NK-92 (cell line): ENCODE data around the gene LRRFIP1.

ENCODE experiments used
- DNase-seq: peaks from one replicate; lab custom pipeline; 2025; ENCODE audit not compliant: unreplicated experiment; lab: John Stamatoyannopoulos, UW

The LRRFIP1 gene

DNA sequence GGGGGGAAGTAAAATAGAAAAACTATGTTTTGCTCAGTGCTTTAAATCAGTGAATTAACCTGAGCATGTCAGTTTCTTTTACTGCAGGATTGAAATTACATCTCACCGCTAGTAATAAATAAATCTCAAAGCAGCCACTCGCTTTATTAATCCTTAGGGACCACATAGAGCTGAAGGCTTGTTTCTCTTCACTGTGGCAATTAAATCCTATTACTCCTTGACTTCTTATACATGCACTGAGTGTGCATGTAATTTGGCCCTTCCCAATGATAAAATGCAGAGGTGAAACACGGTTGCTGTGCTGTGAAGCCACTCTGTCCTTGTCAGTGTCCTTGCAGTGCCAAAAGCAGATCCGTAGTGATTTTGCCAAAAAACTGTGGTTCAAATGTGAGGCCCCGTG is 94.1 kb downstream of the LRRFIP1 start:
- DNase-seq, result no peak

DNA sequence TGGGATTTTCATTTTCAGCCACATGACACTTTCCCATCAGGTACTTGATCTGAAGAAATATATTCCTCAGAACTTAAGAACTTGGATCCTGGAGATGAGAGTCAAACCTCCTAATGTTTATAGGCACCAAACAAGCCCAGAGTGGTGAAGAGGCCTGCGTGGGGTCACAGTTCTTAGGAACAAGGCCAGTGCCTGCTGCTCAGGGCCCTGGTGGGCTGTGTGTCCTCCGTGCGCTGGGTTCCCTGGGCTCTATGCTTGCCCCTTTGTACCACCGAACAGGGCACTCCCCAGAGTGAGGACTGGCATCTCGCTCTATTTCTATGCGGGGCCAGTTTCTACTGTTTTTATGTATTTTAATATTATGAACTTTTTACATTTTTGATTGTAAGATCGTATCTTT is 95.2 kb downstream of the LRRFIP1 start:
- no peak for DNase-seq

DNA sequence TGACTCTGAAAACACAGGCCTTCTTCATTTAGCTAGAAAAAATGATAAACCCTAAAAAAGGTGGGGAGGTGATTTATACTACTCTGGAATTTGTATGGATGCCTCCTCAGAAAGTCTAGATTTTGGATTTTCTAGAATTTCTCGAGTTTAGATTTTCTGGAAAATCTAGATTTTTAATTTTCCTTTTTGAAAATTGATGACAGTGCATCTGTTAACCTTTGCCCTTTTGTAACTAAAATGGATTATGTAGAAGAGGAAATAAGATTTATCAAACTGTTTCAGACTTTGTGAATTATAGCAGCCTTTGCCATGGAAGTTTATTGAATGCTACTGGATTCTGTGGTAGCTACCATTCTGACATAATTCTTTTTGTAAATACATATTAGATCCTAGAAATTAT is 95.6 kb downstream of the LRRFIP1 start:
- no peak for DNase-seq

DNA sequence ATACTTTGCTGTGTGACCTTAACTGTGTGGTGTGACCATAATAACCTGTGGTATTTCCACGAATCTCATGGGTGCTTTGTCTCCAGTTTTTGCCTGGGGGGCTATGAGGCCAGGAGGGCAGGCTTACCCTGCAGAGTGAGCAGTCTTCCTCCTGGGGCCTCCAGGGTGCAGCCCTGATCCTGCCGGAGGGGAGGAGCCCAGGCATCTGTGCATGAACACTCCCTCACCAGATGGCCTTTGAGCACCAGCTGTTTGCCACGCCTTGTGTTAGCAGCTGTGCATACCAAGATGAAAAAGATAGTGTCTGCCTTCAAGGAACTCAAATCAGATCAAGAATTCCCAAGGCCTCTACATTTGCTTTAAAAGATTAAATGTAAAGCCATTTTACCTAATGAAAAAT is 96.2 kb downstream of the LRRFIP1 start:
- no peak for DNase-seq

DNA sequence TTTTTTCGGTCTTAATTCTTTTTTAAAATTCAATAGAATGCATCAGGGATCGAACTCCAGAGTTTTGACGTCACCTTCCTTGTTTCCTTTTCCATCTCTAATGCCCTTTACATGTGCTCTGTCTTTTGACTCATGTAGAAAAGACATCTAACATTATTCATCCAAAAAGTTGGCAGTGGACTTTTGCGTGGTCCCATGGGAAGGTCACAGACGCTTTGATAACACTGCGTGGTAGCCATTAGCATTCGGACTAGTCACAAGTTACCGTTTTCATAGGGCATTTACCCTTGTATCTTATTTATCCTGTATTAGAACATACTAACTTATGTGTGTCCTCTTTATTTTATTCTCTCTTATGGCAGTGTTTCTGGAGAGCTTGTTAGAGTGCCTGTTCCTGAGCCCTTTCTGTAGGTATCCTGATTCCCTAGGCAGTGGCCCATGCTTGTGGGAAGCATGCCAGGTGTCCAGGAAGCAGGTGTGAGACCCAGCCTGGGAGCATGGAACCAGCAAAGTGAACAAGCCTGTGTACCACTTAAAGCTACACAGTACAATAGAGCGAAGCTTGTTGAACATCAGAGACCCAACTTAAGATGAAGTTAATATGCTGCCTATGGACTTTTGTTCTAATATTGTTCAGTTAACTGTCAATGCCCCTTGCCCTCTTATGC is 97.6 kb downstream of the LRRFIP1 start:
- DNase-seq, result no peak

DNA sequence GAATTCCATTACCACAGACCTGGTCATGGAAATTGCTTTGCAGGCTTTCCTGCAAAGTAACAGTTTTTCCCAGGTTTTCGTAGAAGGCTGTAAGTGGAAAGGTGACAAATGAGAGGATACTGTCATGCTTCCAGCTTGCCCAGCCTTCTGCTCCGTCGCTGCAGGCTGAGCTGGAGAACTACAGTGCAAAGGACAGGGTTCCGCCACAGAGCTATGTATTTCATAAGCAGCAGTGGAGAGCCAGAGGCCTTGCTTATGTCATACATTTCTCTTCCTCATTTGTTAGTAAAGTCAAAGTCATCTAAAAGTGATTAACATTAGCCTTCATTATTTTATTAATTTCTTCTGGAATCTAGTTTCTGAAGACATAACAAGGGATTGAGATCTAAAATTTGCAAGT is 98.3 kb downstream of the LRRFIP1 start:
- DNase-seq, result no peak

DNA sequence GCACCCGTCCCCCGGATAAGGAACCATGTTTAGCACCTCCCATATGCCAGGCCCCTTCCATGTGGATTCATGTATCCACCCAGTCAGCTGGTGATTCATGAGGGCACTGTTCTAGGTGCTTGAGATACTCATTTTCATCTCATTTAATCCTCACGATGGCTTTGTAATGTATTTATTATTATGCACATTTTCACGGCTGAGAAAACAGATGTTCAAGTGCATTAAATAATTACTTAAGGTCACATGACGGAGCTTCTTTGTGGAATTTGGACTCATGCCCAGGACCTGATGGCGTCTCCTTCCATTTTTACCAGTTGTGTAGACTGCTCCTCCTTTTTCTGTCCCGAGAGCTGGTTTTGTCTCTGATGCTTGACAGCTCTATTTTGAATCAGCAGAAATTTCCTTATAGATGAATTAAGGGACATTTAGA is 99.0 kb downstream of the LRRFIP1 start:
- DNase-seq, result no peak

DNA sequence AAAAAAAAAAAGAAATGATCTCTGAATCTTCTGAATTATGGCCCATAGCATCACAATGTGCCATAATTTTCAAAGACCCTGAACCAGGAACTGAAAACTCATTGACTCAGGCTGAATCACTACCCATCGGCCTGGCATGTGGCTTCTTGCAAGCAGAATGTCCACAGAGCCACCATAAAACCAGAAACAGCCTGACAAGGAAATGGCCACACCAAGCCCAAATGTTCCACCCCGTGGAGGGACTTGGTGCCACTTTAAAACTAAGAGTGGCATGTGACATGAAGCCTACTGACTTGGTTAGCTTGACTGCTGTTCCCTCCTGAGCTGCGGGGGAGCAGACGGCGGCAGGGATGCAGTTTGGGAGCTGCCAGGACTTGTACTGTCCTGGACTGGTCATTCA is 100.0 kb downstream of the LRRFIP1 start:
- DNase-seq, result no peak

DNA sequence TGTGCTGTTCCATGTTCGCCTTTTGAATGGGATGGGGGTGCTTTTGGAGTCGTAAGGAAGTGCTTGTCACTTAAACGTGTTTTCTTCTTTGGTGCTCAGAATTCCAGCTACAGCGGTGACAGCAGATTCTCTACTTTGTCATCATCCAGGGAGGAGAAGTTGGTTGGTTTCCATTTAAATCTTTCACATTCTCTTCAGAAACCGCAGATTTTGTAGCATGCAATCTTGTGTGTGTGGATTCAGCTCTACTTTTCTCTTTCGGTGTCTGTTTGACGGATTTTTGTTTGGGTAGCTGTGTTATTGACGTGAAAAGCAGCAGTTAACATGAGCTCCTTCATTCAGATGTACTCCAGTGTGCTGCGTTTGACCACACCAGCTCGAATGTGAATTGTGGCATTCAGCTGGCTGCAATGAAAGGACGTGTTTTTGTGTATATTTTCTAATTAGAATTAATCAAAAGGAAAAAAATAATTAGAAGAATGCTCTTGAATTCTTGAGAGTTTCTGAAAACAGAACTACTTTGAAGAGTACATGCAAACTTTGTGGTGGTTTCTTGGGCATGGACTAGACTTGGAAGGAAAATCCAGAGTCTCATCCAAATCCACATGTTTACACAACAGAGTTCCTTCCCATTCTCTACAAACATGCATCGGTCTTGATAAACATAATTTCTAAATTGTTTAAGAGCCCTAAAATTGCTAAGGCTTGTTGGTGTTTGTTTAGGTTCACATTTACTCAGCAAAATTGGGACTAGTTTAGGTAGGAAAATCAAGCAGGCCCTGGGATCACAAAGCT is 102.5 kb downstream of the LRRFIP1 start:
- DNase-seq, result no peak

DNA sequence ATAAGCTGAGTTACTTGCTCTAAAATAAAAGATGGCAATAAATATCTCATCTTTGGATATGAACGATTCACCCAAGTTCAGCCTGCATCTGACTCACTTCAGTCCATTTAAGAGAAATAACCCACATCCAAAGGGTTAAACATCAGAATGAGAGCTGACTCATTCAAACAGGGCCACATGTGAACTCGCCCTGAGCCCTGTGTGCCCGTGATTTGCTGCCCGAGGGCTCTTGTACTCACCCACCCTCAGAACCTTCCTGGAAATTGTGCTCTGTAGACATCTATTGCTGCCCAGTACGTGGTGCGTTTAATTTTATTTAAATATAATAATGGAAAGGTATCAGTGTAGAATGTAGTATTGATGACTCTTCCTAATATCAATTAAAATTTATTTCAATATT is 104.3 kb downstream of the LRRFIP1 start:
- no peak for DNase-seq

DNA sequence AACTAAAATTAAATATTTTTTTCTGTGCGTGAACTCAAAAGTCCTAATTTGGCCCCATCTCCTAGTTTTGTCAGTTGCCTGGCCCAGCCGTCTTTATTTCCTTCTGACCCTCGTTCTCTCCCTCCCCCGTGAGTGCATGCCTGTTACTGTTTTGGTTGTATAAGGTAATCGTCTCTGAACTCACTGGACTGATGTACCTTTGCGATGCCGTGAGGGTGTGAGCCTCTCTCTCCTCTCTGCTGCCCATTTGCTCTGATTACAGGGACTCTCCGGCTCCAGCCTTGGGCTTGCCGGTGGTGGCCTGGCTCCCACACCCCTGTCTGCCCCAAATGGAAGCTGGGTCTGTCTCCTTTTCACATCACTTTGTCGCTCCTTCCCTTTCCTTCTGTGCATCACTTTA is 104.7 kb downstream of the LRRFIP1 start:
- no peak for DNase-seq

DNA sequence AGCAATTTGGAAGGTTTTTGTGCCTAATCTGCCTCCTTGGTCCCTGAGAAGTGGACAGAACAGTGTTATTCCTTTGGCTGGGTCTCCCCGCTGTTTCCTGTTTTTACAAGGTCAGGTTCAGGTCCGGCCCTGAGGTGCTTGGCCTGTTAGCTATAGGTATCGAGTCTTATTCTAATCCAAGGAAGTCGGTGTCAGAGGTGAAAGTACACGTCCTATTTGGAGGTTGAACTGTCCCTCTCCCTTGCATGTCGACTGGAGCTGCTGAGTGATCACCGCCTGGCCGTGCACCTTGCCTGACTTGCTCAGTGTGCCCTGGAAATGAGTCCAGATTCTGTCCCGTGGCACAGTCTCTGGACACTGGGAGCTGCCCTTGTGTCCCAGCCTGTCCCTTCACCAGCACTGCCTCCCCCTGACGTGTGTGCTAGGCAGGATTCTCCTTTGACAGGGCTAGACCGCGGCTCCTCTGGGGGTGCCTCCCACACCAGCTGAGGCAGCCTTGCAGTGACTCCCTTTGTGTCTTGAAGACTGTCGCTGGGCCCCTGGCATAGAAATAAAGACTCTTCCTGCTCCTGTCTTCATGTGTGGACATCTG is 105.5 kb downstream of the LRRFIP1 start:
- DNase-seq, result no peak

DNA sequence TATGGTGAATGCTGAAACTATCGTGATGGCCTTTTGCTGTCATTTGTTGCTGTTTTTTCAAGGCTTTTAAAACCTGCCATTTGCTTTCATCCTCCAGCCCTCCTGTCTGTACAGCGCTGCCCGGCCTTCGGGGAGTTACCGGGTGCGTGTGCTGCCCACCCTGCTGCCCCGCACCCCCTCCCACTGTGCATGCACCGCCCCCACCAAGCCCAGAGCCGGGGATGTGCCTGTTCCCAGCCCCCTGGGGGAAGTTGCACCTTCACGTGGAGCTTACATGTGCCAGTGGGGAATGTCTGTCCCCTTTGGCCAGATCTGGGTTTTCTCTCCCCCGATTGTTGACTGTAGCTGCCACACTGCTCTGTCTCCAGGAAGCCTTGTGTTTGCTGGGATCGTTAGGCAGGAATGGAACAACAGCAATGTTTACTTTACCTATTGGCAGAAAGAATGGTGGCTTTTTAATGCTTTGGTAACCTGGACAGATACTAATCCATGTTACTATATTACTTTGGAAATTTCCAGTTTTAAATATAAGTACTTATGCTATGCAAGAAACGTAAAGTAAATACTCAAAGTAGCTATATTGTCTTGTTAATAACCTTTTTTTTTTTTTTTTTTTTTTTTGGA is 106.4 kb downstream of the LRRFIP1 start:
- no peak for DNase-seq

DNA sequence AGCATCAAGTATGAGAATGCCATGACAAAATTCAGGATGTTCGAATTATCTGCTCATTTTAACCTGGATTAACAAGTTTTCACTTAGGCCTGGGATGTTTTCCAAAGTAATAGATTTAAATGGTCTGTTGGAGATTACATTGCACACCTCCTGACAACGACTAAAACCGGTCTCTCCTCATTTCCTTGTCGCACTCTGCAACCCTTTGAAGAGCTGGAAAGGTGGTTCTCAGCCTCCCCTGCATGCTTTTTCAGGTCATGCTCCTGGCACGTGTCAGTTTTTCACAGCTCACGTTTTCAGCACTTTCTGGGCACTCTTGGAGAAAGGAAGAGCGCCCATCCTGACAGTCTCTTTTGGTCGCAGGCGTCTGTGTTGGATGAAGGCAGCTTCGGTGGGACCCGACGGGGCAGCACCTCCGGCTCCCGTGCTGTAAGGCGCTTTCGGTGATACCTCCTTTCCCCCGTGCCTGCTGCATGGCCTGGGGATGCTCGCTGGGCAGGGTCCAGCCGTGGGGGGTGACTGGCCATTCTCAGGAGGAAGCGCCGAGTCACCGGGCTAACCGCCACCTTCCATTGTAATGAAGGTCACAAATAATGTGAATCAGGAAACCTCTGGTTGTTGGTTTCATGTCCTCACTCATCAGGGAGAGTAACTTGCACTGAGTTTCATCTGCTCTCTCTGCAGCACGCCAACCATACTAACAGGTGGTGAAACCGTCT is 107.7 kb downstream of the LRRFIP1 start:
- no peak for DNase-seq

DNA sequence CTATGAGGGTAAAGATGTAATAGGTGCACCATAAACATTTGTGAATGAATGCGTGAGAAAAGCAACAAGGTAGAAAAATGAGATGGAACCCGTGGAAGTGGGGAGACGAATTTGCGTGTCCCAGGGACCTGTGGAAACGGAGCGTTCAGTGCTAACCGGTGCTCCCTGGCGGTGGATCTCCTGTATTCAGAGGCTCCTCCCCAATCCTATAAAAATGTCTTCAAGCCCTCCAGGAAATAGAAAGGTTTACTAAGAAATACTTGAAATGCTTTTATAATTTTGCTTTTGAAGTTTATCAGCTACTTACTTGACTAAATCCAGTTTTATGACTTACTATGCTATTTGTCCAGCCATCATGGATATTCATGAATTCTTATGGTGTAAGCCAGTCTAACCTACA is 108.4 kb downstream of the LRRFIP1 start:
- no peak for DNase-seq

DNA sequence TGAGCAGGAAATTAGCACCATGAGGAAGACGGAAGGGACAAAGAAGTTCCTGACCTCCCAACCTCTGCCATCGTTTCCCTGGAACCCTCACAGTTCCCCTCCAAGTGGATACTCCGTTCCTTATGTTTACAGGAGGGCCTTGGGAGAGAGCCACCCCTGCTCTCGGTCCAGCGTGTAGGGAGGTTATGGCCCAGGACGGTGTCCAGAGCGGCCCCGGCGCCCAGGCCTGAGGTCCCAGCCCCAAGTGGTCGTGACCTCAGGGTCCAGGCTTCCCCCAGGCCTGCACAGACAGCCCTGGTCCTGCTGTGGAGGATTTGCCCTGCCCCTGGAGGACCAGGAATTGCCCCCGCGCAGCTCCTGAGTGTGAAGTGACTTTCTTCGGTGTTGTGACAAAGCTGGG is 109.4 kb downstream of the LRRFIP1 start:
- no peak for DNase-seq

DNA sequence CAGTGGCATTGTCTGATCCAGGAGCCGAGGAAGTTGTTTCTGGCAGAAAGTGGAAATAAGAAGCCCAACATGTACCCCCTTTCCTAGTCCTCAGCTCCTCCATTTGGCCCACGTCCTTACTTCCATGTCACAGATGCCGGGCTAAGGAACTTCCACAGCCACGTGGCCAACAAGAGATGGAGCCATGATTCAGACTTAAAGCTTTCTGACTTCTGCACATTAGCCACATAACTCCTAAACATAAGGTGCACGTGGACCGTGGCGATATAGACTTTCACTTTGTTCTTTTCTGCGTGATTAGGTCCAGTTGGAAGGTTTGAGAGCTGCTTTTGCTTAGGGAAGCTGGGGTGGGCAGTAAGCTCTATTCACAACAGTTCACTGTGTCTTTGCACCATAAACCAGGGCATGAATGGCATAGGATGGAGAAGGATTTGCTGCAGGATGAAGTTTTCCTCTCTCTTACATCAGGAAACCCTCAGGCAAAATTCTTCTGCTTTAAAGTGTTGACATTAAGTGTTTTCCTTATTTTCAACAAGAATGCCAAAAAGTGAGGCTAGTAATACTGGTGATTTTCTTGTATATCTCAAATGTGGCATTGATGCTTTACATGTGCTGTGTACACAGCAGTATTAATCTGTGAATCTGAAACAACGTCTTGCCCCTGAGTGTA is 109.9 kb downstream of the LRRFIP1 start:
- no peak for DNase-seq

DNA sequence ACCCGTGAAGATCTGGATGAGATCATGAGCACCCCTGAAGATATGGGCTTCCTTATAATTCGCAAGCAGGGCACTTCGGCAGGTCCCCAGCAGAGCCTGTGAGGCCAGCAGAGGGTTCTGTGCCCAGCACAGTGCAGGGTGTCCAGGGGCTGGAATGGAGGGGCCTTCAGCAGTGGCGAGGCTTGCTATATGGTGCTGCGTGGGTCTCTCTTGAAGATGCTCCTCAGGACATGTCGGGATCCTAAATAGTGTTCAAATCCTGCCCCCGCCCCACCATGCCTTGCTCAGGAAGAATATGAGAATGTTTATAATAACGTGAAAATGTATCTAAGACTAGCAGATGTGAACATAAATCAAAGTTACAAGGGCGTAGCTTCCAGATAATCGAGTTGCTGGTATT is 110.9 kb downstream of the LRRFIP1 start:
- DNase-seq, result no peak

DNA sequence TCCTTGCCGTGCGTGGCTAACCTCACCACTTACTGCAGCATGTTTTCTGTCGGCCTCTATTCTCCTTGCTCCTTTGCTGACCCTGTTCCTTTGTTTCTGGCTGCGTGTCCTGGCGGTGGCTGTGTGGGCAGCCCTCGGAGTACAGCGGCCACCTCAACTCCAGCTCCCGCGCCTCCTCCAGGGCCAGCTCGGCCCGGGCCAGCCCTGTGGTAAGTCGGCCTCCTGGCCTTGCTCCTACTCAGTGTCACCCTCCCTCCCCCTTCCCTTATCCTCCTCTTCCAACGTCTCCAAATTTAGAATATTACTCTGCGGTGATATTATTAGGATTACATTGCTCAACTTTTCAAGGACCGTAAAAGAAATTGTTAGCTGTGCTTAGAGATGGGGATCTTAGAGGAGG is 111.7 kb downstream of the LRRFIP1 start:
- DNase-seq, result no peak

DNA sequence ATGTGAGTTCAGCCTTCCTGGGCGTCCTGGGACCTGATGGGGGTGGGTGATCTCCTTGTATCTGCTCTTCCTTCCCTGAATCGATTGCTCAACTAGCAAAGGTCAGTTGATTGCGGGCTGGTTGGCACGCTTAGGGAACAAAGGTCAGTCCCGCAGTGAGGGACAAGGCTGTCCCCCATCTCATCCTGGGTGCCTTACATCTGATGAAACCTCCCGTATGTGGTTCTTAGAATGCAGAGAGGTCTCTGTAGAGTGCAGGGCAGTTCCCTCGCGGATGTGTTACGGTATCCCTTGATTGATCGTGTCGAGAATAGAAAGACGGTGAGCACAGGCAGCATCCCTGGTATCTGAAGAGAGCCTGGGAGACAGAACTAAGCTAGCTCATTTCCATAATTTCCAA is 114.8 kb downstream of the LRRFIP1 start:
- no peak for DNase-seq

DNA sequence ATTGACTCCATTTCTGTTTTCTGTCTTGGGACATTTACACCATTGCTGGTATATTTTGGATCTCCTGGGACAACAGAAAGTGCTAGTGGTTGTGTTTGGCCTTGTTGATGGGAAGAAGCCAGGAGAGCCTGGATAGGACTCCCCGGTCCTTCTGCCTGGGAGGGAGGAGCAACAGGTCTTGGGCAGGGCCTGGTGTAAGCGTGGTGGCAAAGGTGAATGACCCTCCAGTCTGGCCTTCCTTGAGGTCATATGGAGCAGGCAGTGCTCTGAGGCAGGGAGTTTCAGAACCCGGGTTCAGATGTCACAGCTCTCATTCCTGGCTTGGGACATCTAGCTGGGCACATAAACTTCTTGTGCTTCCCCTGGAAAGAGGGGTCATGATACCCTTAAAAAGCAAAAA is 115.2 kb downstream of the LRRFIP1 start:
- no peak for DNase-seq
